Activated CD8-positive, alpha-beta memory T cell treated with anti-CD3 and anti-CD28 coated beads, Interleukin-2, amount 50 U/mL, for 48 hours (primary cell): Measurements from ENCODE around the gene BPHL.
"Not testable (repeated sequence)": the region's sequence is repeated elsewhere in the genome, so short reads cannot be mapped to it uniquely, and the experiment has no call there.

ENCODE experiments used
- DNase-seq: peaks from one replicate; pipeline ENCODE4 v3.0.0-alpha.2; 2020

BPHL gene

DNA sequence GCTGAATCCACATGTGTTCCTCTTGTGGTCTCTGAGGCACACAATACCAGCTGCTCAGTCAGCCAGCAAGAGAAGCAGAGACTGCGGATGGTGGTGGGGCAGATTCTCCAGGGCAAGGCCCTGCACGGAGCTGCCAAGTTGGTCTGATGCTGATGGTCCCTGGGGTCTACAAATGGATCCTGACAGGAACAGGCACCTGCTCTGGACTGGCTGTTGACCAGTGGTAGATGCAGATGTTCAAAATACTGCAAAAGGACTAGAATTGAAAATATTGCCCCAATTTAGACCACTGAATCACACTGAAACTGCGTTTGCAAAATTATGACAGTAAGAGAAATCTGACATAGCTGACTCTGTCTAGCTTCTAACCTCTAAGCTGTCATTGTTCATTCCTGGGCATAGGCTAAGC, 68.5 kb downstream of the BPHL start:
- no peak for DNase-seq

DNA sequence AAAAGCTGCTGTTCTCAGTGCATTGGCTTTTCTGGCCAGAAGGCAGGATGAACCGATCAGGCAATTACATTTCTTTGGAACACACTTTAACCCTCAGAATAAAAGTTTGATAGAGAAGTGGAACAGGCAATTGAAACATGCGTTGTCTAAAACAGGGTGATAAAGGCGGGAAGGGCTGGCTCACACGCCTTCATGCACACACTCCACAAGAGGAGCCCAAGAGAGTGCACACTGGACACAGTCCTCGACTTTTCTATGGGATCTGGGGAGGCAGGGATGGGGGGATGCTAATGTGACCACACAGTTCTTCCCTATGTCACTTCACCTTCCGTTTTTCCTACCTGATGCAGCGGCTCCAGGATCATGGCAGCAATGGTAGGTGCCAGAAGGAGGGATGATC, 69.8 kb downstream of the BPHL start:
- DNase-seq, result no peak

DNA sequence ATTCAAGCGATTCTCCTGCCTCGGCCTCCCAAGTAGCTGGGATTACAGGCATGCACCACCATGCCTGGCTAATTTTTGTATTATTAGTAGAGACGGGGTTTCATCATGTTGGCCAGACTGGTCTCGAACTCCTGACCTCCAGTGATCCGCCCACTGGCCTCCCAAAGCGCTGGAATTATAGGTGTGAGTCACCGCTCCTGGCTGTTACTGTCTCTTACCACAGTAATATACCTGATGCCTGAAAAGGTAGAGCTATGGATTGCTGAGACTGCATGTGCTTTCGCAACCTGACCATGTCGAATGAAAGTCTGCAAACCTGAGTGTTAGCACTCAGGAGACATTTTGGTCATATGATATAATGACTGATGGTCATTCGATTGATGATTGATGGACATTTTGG, 70.7 kb downstream of the BPHL start:
- DNase-seq, result not testable (repeated sequence)

DNA sequence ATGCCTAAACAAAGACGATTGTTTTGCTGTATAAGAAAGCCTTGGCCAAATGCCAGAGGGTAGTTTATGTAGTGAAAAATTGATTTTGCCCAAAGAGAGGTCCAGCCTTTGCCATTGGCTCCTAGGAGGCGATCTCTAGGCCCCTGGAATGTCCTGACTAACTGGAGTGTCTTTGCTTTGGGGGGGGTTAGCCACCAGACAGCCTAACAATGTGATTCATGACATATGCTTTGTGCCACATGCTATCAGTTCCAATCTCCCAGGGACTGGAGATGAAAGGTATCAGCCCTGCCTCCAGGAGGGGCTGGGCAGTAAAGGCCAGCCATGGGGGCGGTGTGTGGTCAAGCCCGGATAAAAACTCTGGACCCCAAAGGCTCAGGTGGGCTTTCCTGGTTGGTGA, 71.5 kb downstream of the BPHL start:
- no peak for DNase-seq

DNA sequence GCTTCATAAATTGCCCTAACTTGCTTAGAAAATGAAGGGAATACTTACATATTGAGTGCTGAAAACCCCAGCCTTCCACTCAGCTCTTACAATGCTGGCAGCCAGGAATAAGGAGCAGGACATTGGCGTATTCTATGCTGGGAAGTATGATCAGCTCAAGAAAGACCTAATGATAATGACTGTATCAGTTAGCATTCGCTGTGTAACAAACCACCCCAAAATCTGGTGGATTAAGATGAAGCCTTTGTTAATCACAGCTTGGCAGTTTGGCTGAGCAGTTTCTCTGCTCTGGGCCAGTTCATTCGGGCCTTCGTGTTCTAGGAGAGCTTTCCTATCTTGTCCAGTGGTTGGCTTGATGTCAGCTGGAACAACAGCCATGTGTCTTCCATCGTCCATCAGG, 72.3 kb downstream of the BPHL start:
- no peak for DNase-seq

DNA sequence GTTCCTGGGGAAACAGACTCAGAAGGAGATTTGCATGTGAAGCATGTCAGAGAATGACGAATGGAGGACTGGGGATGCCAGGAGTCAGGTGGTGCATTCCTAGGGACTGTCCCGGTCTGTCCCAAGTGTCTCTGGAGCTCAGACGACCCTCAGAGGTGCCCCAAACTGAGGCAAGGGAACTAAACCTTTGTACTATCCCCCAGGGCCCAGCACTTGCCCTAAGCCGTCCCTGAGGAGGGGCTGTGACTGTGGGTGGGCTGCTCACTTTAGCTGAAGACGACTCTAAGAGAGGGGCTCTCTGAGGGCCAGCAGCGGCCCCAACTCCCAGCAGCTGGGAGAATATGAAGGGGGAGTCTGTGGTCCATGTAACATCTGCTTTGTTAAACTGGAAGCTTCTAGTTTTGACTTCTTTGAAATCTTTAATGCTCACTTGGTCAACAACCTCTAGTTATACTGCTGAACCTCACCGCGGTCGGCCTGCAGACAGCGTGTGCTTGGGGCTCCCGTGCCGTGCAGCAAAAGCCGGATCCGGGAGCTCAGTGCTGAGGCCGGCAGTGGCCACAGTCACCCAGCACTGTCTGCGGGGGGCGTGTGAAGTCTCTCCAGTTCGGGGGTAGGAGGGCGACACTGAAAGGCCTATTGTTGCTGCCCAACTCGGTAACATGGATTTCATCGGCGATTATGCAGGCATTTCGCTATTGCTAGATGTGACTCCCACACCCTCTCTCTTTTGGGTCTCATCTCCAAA, 74.8 kb downstream of the BPHL start:
- DNase-seq, result no peak

DNA sequence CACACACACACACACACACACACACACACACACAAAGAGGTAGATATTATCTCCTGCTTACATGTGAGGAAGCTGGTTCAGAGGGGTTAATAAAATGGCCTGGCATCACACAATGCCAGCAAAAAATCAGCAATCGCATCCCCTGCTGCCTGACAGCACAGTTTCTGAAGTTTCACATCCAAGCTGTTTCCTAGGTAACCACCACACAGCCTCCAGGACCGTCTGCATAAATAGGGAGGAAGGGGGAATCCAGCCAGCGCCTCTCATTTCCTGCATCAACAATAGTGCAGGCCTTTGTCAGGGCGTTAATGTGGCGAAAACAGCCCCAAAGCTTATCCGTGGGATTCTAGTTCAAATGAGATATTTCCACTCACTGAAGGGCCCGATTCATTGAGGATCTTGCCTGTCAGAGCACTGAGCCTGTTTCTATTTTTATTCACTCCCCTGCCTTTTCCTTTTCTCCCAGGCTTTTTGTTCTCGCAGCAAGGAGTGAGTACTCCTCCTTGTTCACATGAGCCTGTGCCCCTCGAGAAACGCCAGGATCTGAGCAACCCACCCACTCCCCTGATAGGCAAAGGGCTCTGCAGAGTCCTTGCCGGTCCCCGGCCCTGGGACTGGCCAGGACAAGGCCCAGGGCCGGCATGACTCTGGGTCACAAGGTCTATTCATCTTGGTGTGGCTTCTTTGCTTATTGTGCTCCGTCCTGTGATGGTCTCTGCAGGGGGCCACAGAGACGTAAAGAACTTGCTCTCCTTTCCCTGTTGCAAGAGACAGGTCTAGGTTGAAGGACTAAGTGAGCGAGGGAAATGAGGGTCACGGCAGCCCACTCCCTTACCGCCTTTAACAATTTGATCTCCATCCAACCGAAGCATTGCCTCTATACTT, 76.3 kb downstream of the BPHL start:
- DNase-seq, result peak; percentile 13

DNA sequence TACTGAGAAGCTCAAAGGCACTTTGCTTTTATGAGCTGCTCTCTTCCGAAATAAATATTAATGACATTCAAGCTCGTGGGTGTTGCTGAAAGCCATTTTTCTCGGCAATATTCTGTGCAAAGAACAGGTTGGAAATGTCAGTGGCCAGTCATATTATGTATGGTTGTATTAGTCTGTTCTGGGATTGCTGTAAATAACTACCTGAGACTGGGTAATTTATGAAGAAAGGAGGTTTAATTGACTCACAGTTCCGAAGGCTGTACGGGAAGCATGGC, 76.8 kb downstream of the BPHL start:
- no peak for DNase-seq

DNA sequence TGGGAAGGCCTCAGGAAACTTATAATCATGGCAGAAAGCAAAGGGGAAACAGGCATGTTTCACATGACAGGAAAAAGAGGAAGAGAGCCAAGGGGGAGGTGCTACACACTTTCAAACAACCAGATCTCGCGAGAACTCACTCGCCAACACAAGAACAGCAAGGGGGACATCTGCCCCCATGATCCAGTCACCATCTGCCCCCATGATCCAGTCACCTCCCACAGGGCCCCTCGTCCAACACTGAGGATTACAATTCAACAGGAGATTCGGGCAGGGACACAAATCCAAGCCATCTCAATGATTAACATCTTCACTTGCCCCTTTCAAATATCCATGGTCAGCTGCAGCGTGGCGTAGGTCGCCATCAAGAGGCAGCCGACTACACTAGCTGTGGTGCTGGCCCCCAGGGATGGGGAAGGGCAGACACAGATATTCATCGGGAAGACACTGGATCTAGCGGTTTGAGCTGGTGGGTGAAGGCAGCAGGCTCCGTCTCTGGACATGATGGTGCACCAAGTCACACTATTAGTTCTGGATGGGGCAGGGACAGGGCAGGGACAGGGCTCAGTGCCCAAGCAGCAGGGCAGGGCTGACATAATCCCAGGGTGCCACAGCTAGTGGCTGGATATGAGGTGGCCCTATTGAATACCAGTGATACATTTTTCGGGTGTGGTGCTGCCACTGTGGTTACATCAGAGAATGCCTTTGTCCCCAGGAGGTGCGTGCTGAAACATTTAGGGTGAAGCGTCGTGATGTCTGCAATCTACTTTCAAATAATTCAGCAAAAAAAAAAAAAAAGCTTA, 77.4 kb downstream of the BPHL start:
- no peak for DNase-seq

DNA sequence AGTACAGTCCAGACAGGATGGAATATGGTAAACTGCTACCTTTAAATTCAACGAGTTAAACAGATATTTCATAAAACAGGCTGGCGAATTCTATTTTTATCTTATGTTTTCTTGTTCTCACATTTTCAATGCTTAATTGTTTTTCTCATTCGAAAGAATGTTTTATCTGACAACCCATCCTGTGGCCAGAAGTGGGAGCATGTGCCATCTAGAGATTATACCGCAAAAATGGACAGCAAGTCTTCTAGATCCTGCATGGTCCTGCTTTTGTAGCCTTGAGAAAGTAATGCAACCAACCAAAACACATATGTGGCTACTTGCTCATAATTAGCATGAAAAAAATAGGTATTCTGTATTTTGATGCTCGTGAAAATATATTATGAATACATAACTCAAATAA, 78.3 kb downstream of the BPHL start:
- no peak for DNase-seq

DNA sequence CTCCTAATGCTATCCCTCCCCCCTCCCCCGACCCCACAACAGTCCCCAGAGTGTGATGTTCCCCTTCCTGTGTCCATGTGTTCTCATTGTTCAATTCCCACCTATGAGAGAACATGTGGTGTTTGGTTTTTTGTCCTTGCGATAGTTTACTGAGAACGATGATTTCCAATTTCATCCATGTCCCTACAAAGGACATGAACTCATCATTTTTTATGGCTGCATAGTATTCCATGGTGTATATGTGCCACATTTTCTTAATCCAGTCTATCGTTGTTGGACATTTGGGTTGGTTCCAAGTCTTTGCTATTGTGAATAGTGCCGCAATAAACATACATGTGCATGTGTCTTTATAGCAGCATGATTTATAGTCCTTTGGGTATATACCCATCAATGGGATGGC, 79.2 kb downstream of the BPHL start:
- DNase-seq, result not testable (repeated sequence)

DNA sequence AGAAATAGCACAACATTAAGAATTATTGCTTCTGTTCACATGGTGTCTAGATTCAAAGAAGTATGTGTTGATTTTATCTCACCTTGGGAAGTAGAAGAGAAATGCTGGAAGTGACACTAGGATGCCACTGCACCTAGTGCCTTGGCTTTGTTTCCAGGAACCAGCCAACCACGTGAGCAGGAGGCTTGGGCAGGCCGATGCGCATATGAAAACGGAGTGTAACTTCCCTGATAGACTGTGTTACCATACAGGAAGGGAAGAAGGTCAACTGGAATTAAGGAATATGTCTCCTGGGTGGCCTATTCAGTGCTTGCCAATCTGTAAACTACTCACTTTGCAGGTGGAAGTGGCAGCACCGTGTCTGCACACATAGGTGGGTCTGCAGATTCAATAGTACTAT, 80.9 kb downstream of the BPHL start:
- no peak for DNase-seq

DNA sequence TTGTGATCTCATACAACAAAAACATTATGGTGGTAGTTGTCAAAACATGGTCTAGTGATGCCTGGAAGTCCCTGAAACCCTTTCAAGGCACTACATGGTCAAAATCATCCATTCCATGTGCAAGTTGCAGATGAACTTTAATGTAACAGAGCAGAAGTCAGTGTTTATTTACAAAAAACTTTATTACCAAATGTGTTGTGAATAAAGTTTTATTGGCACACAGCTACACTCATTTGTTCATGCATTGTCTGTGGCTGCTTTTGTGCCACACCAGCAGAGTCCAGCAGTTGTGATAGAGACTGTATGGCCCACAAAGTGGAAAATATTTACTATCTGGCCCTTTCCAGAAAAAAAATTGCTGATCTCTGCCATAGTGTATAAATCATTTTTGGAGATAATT, 82.2 kb downstream of the BPHL start:
- no peak for DNase-seq

DNA sequence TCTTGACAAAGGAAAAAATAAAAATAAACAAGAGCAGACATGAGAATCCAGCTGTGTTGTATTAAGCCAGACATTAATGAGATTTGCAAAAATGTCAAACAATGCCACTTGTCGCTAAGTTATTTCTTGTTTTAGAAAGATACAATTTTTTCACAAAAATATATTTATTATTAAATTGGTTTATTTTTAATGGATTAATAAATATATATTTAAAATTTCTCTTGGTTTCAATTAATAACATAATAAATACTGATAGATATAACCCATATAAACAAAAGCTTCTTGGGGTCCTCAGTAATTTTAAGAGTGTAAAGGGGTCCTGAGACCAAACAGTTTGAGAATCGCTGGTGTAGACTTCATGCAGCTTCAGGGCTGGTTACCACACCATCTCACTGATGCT, 82.9 kb downstream of the BPHL start:
- DNase-seq, result no peak
